Motor neuron (in vitro differentiated cells): ENCODE data around the gene DUSP10. TPM values are rescaled to one million over a fixed set of nuclear protein-coding genes. Genes with fewer than 3 reads are reported as not detected.

Source experiments
- ATAC-seq, 8 experiments: fragments of 200-7000 bp; cut with Tn5 transposase; replicated peaks in 6 of 8; 2 replicates each; pipeline ENCODE4 v1.8.0; 2021; ENCODE audit warnings: mild to moderate bottlenecking in 8 of 8, moderate library complexity in 8 of 8
- H3K27ac ChIP-seq, 2 donors: fragments of 250-450 bp; sonication (Bioruptor Pico); 2 replicates each; pipeline ENCODE4 v1.9.0; 2021; ENCODE audit warnings: antibody characterized with exemption in 2 of 2, mild to moderate bottlenecking in 2 of 2, moderate library complexity in 1 of 2
- H3K4me1 ChIP-seq, 2 donors: fragments of 250-450 bp; sonication (Bioruptor Pico); replicated peaks in 1 of 2; 2 replicates each; pipeline ENCODE4 v1.6.1; 2021; ENCODE audit warnings: antibody characterized with exemption in 2 of 2, mild to moderate bottlenecking in 2 of 2, moderate library complexity in 1 of 2
- H3K4me3 ChIP-seq, 5 donors: fragments of 250-450 bp; sonication (Bioruptor Pico); 2 replicates each; pipeline ENCODE4 v1.9.0; 2021; ENCODE audit warnings: antibody characterized with exemption in 5 of 5, mild to moderate bottlenecking in 5 of 5, moderate library complexity in 4 of 5
- WGBS, 10 experiments: fragments of 450-650 bp; shearing (Covaris generic); methylation state at CpG; one replicate each; pipeline ENCODE4 v1.0.0; 2022; 5-methylcytosine and 5-hydroxymethylcytosine counted together
- in situ Hi-C, 9 experiments: fragments of 400-800 bp; cut with MboI; loops; one replicate each; pipeline ENCODE4 v1.15.0; 2021; ENCODE audit warnings: low sequenced_read_pairs in 9 of 9, low pct_unique_long_range_greater_than_20kb in 2 of 9; ENCODE audit not compliant: unreplicated experiment in 9 of 9
- total RNA-seq, 8 experiments: library from RNA; unstranded; fragments of 300-600 nt; gene quantifications; 2 replicates each; pipeline versions ENCODE4 v1.2.3 to v1.2.4, GENCODE V29; 2022

Gene DUSP10
- total RNA-seq, 8 experiments from 2014 or later, result 0.91 to 20.7 (median 10.3) TPM

- Histone ChIP-seq H3K27ac (no peak overlapping the region), H3K4me1 (no peaks in the 10 kb centered on the region), H3K4me3 (no peak overlapping the region)
- in situ Hi-C loops, result no loop called here
- 0 to 100% (median 50%) methylated on average over 1 of the region's 1 CpG; no CpG with 5 or more reads in 2 of the 10 experiments for WGBS, 10 experiments
- no peak for ATAC-seq
These were observed 77.6 kb downstream of the DUSP10 start for GRCh38 chr1:221664253-221664652.

- in situ Hi-C loops, result no loop called here
- ATAC-seq, result no peak
- no peaks in the 10 kb centered on the region for H3K4me1 ChIP-seq
- H3K4me3 ChIP-seq, result no peak overlapping the region
- no peak overlapping the region for H3K27ac ChIP-seq
These were observed 78.6 kb downstream of the DUSP10 start for GRCh38 chr1:221663321-221663720.

GRCh38 chr1:221655766-221656305 lies 86.1 kb downstream of the DUSP10 start:
- ATAC-seq, result no peak
- Histone ChIP-seq H3K4me3 (no peak overlapping the region), H3K27ac (no peak overlapping the region), H3K4me1 (no peaks in the 10 kb centered on the region)
- 63 to 96% (median 78%) methylated on average over 3 to 8 of the region's 8 CpGs; no CpG with 5 or more reads in 2 of the 10 experiments for WGBS, 10 experiments
- in situ Hi-C loops, result no loop called here
